Activated naive CD4-positive, alpha-beta T cell treated with anti-CD3 and anti-CD28 coated beads, Interleukin-2, amount 10 ng/mL, durations not matched to agents 7 days and 5 days (primary cell): Measurements from ENCODE around the gene ABHD15.

Experiments
- CTCF ChIA-PET: fragments of 350-600 bp; sonication (Branson Sonifier 250); formaldehyde crosslinking; loops from one replicate; lab custom pipeline; 2021; ENCODE audit warnings: antibody characterized with exemption; lab: Charles Lee
- DNase-seq: peaks from one replicate; pipeline ENCODE4 v3.0.0-alpha.2; 2020
- H3K27ac Mint-ChIP-seq: one replicate; pipeline ENCODE4 v1.8.0; 2021; ENCODE audit warnings: mild to moderate bottlenecking, moderate library complexity, mixed read lengths
- H3K27me3 Mint-ChIP-seq: one replicate; pipeline ENCODE4 v1.8.0; 2021; ENCODE audit warnings: mild to moderate bottlenecking, mixed read lengths
- H3K36me3 Mint-ChIP-seq: one replicate; pipeline ENCODE4 v1.8.0; 2021; ENCODE audit warnings: mixed read lengths
- H3K4me1 Mint-ChIP-seq: one replicate; pipeline ENCODE4 v1.8.0; 2021; ENCODE audit warnings: mixed read lengths
- H3K4me3 Mint-ChIP-seq: one replicate; pipeline ENCODE4 v1.8.0; 2021; ENCODE audit warnings: mild to moderate bottlenecking, moderate library complexity, mixed read lengths
- H3K9me3 Mint-ChIP-seq: one replicate; pipeline ENCODE4 v1.8.0; 2021; ENCODE audit warnings: mixed read lengths

ABHD15 gene

GRCh38 chr17:29566473-29567303, at the start of gene ABHD15:
Gene ABHD15, minus strand, starts transcription at chr17:29567037. Its CDS starts 71 bp downstream, at chr17:29566966.
- CTCF ChIA-PET, result interaction anchor here (0.6 to 6.1 kb wide), 7 partner anchors 9 to 429 kb away, joined by 3 to 31 read pairs (median 6); partner anchors contain the start of gene ANKRD13B
- Mint-ChIP-seq H3K4me1 (peaks cover 50% of the 10 kb centered on the region), H3K27ac (peak within 1 kb of the TSS; percentile 99), H3K36me3 (peaks cover 28% of the 10 kb centered on the region), H3K27me3 (peaks cover 4% of the 10 kb centered on the region), H3K9me3 (no peaks in the 10 kb centered on the region), H3K4me3 (peak within 1 kb of the TSS; percentile 93)
- DNase-seq, result peak; percentile 74

- H3K27me3 Mint-ChIP-seq, result peaks cover 54% of the 10 kb centered on the region
- no peaks in the 10 kb centered on the region for H3K9me3 Mint-ChIP-seq
- H3K4me3 Mint-ChIP-seq, result peak overlapping the region; percentile 81
- peaks cover 54% of the 10 kb centered on the region for H3K4me1 Mint-ChIP-seq
- H3K36me3 Mint-ChIP-seq, result no peaks in the 10 kb centered on the region
- CTCF ChIA-PET, result interaction anchor here (0.8 to 3.3 kb wide), 8 partner anchors 22 to 246 kb away, joined by 3 to 31 read pairs (median 4); partner anchors contain the start of genes ABHD15, ANKRD13B and TP53I13
- DNase-seq, result peak; percentile 91
- H3K27ac Mint-ChIP-seq, result peak overlapping the region; percentile 98
These were observed 48.9 kb upstream of the ABHD15 start for GRCh38 chr17:29615492-29616299.

GRCh38 chr17:29615048-29615385, 48.2 kb upstream of the ABHD15 start:
- peak; percentile 90 for DNase-seq
- CTCF ChIA-PET, result interaction anchor here (0.8 to 3.3 kb wide), 7 partner anchors 21 to 245 kb away, joined by 3 to 31 read pairs (median 4); partner anchors contain the start of genes ABHD15, ANKRD13B and TP53I13
- Mint-ChIP-seq H3K27ac (peak overlapping the region; percentile 98), H3K9me3 (no peaks in the 10 kb centered on the region), H3K4me3 (peak overlapping the region; percentile 81), H3K4me1 (peaks cover 54% of the 10 kb centered on the region), H3K36me3 (no peaks in the 10 kb centered on the region), H3K27me3 (peaks cover 49% of the 10 kb centered on the region)

GRCh38 chr17:29614349-29615047, 47.7 kb upstream of the ABHD15 start:
- Mint-ChIP-seq H3K4me3 (peak overlapping the region; percentile 81), H3K27me3 (peaks cover 47% of the 10 kb centered on the region), H3K9me3 (no peaks in the 10 kb centered on the region), H3K27ac (peak overlapping the region; percentile 98), H3K36me3 (no peaks in the 10 kb centered on the region), H3K4me1 (peaks cover 54% of the 10 kb centered on the region)
- CTCF ChIA-PET, result interaction anchor here (1.3 to 1.8 kb wide), 5 partner anchors 21 to 42 kb away, joined by 4 to 14 read pairs (median 4); partner anchors contain the start of gene ANKRD13B
- DNase-seq, result no peak

GRCh38 chr17:29613856-29614255, 47.0 kb upstream of the ABHD15 start:
- no peaks in the 10 kb centered on the region for H3K36me3 Mint-ChIP-seq
- CTCF ChIA-PET, result interaction anchor here (0.7 to 1.4 kb wide), 7 partner anchors 15 to 497 kb away, joined by 3 to 9 read pairs (median 5); no protein-coding TSS in a partner anchor
- DNase-seq, result no peak
- H3K4me3 Mint-ChIP-seq, result peak overlapping the region; percentile 67
- peak overlapping the region; percentile 60 for H3K27ac Mint-ChIP-seq
- H3K27me3 Mint-ChIP-seq, result peaks cover 47% of the 10 kb centered on the region
- no peaks in the 10 kb centered on the region for H3K9me3 Mint-ChIP-seq
- peaks cover 51% of the 10 kb centered on the region for H3K4me1 Mint-ChIP-seq

- CTCF ChIA-PET, result interaction anchor here (0.7 to 1.4 kb wide), 10 partner anchors 9 to 497 kb away, joined by 3 to 9 read pairs (median 4); no protein-coding TSS in a partner anchor
- H3K27me3 Mint-ChIP-seq, result peaks cover 47% of the 10 kb centered on the region
- no peaks in the 10 kb centered on the region for H3K36me3 Mint-ChIP-seq
- H3K4me1 Mint-ChIP-seq, result peaks cover 47% of the 10 kb centered on the region
- no peaks in the 10 kb centered on the region for H3K9me3 Mint-ChIP-seq
- H3K27ac Mint-ChIP-seq, result no peak overlapping the region
- peak; percentile 97 for DNase-seq
- peak overlapping the region; percentile 67 for H3K4me3 Mint-ChIP-seq
These were observed 46.6 kb upstream of the ABHD15 start for GRCh38 chr17:29613352-29613837.

- peak overlapping the region; percentile 26 for H3K4me3 Mint-ChIP-seq
- no peak overlapping the region for H3K27ac Mint-ChIP-seq
- CTCF ChIA-PET, result interaction anchor here (0.7 to 2.3 kb wide), 11 partner anchors 8 to 33 kb away, joined by 3 to 9 read pairs (median 4); no protein-coding TSS in a partner anchor
- no peak for DNase-seq
- no peaks in the 10 kb centered on the region for H3K9me3 Mint-ChIP-seq
- H3K27me3 Mint-ChIP-seq, result peaks cover 46% of the 10 kb centered on the region
- H3K36me3 Mint-ChIP-seq, result no peaks in the 10 kb centered on the region
- H3K4me1 Mint-ChIP-seq, result peaks cover 42% of the 10 kb centered on the region
These were observed 45.8 kb upstream of the ABHD15 start for GRCh38 chr17:29612404-29613280.

GRCh38 chr17:29612094-29612403, 45.2 kb upstream of the ABHD15 start:
- H3K27ac Mint-ChIP-seq, result no peak overlapping the region
- CTCF ChIA-PET, result interaction anchor here (1.2 to 2.3 kb wide), 2 partner anchors 20 to 24 kb away, joined by 3 to 7 read pairs; no protein-coding TSS in a partner anchor
- no peak for DNase-seq
- peaks cover 36% of the 10 kb centered on the region for H3K4me1 Mint-ChIP-seq
- H3K4me3 Mint-ChIP-seq, result no peak overlapping the region
- no peaks in the 10 kb centered on the region for H3K36me3 Mint-ChIP-seq
- peaks cover 40% of the 10 kb centered on the region for H3K27me3 Mint-ChIP-seq
- no peaks in the 10 kb centered on the region for H3K9me3 Mint-ChIP-seq

GRCh38 chr17:29611351-29612093, 44.7 kb upstream of the ABHD15 start:
- CTCF ChIA-PET, result interaction anchor here (0.9 to 2.3 kb wide), 3 partner anchors 20 to 46 kb away, joined by 3 to 7 read pairs (median 3); no protein-coding TSS in a partner anchor
- peaks cover 31% of the 10 kb centered on the region for H3K4me1 Mint-ChIP-seq

GRCh38 chr17:29610395-29610794, 43.6 kb upstream of the ABHD15 start:
- Mint-ChIP-seq H3K9me3 (no peaks in the 10 kb centered on the region), H3K27me3 (peaks cover 23% of the 10 kb centered on the region), H3K27ac (no peak overlapping the region), H3K36me3 (no peaks in the 10 kb centered on the region), H3K4me1 (peaks cover 19% of the 10 kb centered on the region), H3K4me3 (no peak overlapping the region)
- no peak for DNase-seq
- CTCF ChIA-PET, result interaction anchor here (2.3 kb wide), 1 partner anchor 18 kb away, joined by 7 read pairs; no protein-coding TSS in a partner anchor

More at GRCh38 chr17:29611351-29612093, 44.7 kb upstream of the ABHD15 start:
- Mint-ChIP-seq H3K36me3 (no peaks in the 10 kb centered on the region), H3K4me3 (no peak overlapping the region), H3K27ac (no peak overlapping the region), H3K27me3 (peaks cover 34% of the 10 kb centered on the region), H3K9me3 (no peaks in the 10 kb centered on the region)
- DNase-seq, result no peak

- CTCF ChIA-PET, result interaction anchor here (1.6 to 2.5 kb wide), 2 partner anchors 8 to 10 kb away, joined by 7 to 8 read pairs; no protein-coding TSS in a partner anchor
These were observed 42.1 kb upstream of the ABHD15 start for GRCh38 chr17:29608986-29609385.

More at GRCh38 chr17:29608986-29609385, 42.1 kb upstream of the ABHD15 start:
- Mint-ChIP-seq H3K9me3 (no peaks in the 10 kb centered on the region), H3K4me1 (peaks cover 5% of the 10 kb centered on the region), H3K4me3 (no peak overlapping the region), H3K36me3 (no peaks in the 10 kb centered on the region), H3K27me3 (peaks cover 24% of the 10 kb centered on the region), H3K27ac (no peak overlapping the region)
- DNase-seq, result no peak
